OCI-LY7 (cell line): ENCODE measurements around the gene ART1. TPM values are rescaled to one million over a fixed set of nuclear protein-coding genes. Genes with fewer than 3 reads are reported as not detected.

Experiments
- BruUV-seq: library from RNA; stranded (reverse); fragments of 400-500 nt; replicated peaks from 2 replicates; lab custom pipeline; 2021; lab: Mats Ljungman, UMichigan
- CTCF ChIA-PET: fragments of 300-600 bp; sonication (Branson Sonifier 250); formaldehyde crosslinking; loops from one replicate; lab custom pipeline; 2022; ENCODE audit warnings: antibody characterized with exemption; ENCODE audit not compliant: unreplicated experiment; lab: Charles Lee
- POLR2A ChIA-PET: fragments of 300-600 bp; sonication (Branson Sonifier 250); formaldehyde crosslinking; loops from one replicate; lab custom pipeline; 2022; ENCODE audit warnings: antibody characterized with exemption; lab: Charles Lee
- DNase-seq: peaks from one replicate; pipeline ENCODE4 v3.0.0-alpha.2; 2015; ENCODE audit warnings: low spot score
- H2AFZ ChIP-seq: fragments of 200-600 bp; sonication (generic), shearing (Covaris generic); 2 replicates; pipeline ENCODE4 v1.6.1; 2014; ENCODE audit warnings: mild to moderate bottlenecking, antibody characterized with exemption, low read length, moderate library complexity
- H3K27ac ChIP-seq: fragments of 200-600 bp; sonication (generic); 2 replicates; pipeline ENCODE4 v1.5.1; 2014; ENCODE audit warnings: mixed run types, low read depth, mild to moderate bottlenecking, moderate library complexity, low read length, inconsistent platforms; ENCODE audit not compliant: poor library complexity, severe bottlenecking
- H3K36me3 ChIP-seq: fragments of 200-600 bp; sonication (generic); 2 replicates; pipeline ENCODE4 v1.6.1; 2014; ENCODE audit warnings: mild to moderate bottlenecking, antibody characterized with exemption, low read length, moderate library complexity, mixed read lengths; ENCODE audit not compliant: insufficient read depth
- H3K4me1 ChIP-seq: fragments of 200-600 bp; sonication (generic); 2 replicates; pipeline ENCODE4 v1.5.1; 2014; ENCODE audit warnings: mild to moderate bottlenecking, low read length; ENCODE audit not compliant: insufficient read depth, poor library complexity, severe bottlenecking
- H3K4me2 ChIP-seq: fragments of 200-600 bp; sonication (generic); 2 replicates; pipeline ENCODE4 v1.6.1; 2014; ENCODE audit warnings: mild to moderate bottlenecking, low read length
- H3K4me3 ChIP-seq: fragments of 200-600 bp; sonication (generic); 2 replicates; pipeline ENCODE4 v1.5.1; 2014; ENCODE audit warnings: mild to moderate bottlenecking, low read depth, low read length; ENCODE audit not compliant: poor library complexity, severe bottlenecking
- H3K79me2 ChIP-seq: fragments of 200-600 bp; sonication (generic); 2 replicates; pipeline ENCODE4 v1.6.1; 2016; ENCODE audit warnings: low read depth, mild to moderate bottlenecking, low read length, moderate library complexity, mixed read lengths; ENCODE audit not compliant: insufficient read depth
- H3K9me2 ChIP-seq: fragments of 200-600 bp; sonication (generic); 2 replicates; pipeline ENCODE4 v1.6.1; 2016; ENCODE audit warnings: mild to moderate bottlenecking, low read length, mixed read lengths; ENCODE audit not compliant: insufficient read depth
- H3K9me3 ChIP-seq: fragments of 200-600 bp; sonication (generic); 2 replicates; pipeline ENCODE4 v1.6.1; 2014; ENCODE audit warnings: mild to moderate bottlenecking, mixed run types, low read length, mixed read lengths
- H4K20me1 ChIP-seq: fragments of 200-600 bp; sonication (generic); 2 replicates; pipeline ENCODE4 v1.6.1; 2014; ENCODE audit warnings: mild to moderate bottlenecking, antibody characterized with exemption, low read length, moderate library complexity, mixed read lengths; ENCODE audit not compliant: insufficient read depth
- EZH2phosphoT487 ChIP-seq: fragments of 200-600 bp; sonication (generic); IDR thresholded peaks from 2 replicates; pipeline ENCODE4 v1.6.1; 2018; ENCODE audit warnings: low read depth, borderline replicate concordance, mild to moderate bottlenecking, mixed run types, antibody characterized with exemption, low read length, moderate library complexity, mixed read lengths
- intact Hi-C: fragments of 100-400 bp; cut with micrococcal nuclease; formaldehyde crosslinking; loops from one replicate; pipeline ENCODE4 v1.10.0; 2022; ENCODE audit not compliant: unreplicated experiment
- total RNA-seq, 2 experiments: library from RNA; depleted of rRNA in 1 of 2; stranded (reverse); fragments of >200 nt in 1 of 2; shearing (Covaris generic) in 1 of 2; gene quantifications; 2 replicates each; pipeline ENCODE4 v1.2.3, GENCODE V29; 2014 to 2022
- TF ChIP-seq, protein P1 (sequence below): fragments of 200-600 bp; sonication (generic); conservative IDR thresholded peaks from 2 replicates; pipeline ENCODE4 v1.5.1; 2014; ENCODE audit warnings: mild to moderate bottlenecking, antibody characterized with exemption, low read length, moderate library complexity, mixed read lengths

Gene ART1
- total RNA-seq, 2 experiments from 2014 or later = not detected

DNA sequence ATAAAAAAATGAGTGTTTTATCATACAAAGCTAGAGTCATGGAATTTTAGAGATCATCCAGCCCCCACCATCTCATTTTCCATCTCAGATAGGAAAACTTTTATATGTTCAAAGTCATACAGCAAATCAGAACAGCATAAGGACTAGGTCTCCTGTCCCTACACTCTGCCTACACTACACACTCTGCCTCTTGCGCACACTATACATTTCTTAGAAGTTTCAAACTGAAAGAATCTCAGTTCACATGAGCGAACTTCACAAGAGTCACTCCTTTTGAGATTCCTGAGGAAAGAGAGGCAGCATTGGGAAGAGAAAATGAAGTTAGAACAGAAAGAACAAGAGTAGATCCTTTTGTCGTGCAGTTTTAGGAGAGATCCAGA is 39.7 kb upstream of the ART1 start:
- intact Hi-C loops = loop anchor here (10.0 kb wide), 1 partner anchor 150 kb away; no protein-coding TSS in a partner anchor
- Histone ChIP-seq H3K4me2 (no peak overlapping the region), H4K20me1 (no peaks in the 10 kb centered on the region), H3K79me2 (no peaks in the 10 kb centered on the region), H2AFZ (no peak overlapping the region), H3K4me1 (no peaks in the 10 kb centered on the region), H3K9me3 (no peaks in the 10 kb centered on the region), H3K27ac (no peak overlapping the region), H3K36me3 (no peaks in the 10 kb centered on the region), H3K4me3 (no peak overlapping the region), H3K9me2 (no peaks in the 10 kb centered on the region)
- CTCF ChIA-PET = no interaction called here
- TF ChIP-seq EZH2phosphoT487 = no peak
- TF ChIP-seq, protein P1, sequence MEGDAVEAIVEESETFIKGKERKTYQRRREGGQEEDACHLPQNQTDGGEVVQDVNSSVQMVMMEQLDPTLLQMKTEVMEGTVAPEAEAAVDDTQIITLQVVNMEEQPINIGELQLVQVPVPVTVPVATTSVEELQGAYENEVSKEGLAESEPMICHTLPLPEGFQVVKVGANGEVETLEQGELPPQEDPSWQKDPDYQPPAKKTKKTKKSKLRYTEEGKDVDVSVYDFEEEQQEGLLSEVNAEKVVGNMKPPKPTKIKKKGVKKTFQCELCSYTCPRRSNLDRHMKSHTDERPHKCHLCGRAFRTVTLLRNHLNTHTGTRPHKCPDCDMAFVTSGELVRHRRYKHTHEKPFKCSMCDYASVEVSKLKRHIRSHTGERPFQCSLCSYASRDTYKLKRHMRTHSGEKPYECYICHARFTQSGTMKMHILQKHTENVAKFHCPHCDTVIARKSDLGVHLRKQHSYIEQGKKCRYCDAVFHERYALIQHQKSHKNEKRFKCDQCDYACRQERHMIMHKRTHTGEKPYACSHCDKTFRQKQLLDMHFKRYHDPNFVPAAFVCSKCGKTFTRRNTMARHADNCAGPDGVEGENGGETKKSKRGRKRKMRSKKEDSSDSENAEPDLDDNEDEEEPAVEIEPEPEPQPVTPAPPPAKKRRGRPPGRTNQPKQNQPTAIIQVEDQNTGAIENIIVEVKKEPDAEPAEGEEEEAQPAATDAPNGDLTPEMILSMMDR = no peak
- no peak for DNase-seq
- no TSS peak for BruUV-seq
- POLR2A ChIA-PET = no interaction called here

DNA sequence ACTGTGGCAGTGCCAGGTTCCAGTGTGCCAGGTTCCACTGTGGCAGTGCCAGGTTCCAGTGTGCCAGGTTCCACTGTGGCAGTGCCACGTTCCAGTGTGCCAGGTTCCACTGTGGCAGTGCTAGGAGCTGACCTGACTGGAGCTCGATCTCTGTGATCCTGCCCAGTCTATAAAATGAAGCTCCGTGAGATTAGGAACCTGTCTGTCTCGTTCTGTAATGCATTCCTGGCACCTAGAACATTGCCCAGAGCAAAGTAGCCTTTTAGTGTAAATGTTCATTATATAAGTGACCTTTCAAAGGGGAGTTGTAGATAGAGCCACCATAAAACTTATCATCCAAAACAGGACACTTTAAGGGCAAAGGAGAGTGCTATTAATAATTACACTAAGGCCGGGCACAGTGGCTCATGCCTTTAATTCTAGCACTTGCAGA is 39.1 kb upstream of the ART1 start:
- Histone ChIP-seq H3K9me3 (no peaks in the 10 kb centered on the region), H3K4me2 (no peak overlapping the region), H3K4me1 (no peaks in the 10 kb centered on the region), H4K20me1 (no peaks in the 10 kb centered on the region), H3K9me2 (no peaks in the 10 kb centered on the region), H2AFZ (no peak overlapping the region), H3K36me3 (no peaks in the 10 kb centered on the region), H3K4me3 (no peak overlapping the region), H3K79me2 (no peaks in the 10 kb centered on the region), H3K27ac (no peak overlapping the region)
- ChIA-PET POLR2A (no interaction called here), CTCF (no interaction called here)
- TF ChIP-seq EZH2phosphoT487 = no peak
- TF ChIP-seq, protein P1 = no peak
- no peak for DNase-seq
- no TSS peak for BruUV-seq
- intact Hi-C loops = loop anchor here (10.0 kb wide), 1 partner anchor 151 kb away; no protein-coding TSS in a partner anchor

DNA sequence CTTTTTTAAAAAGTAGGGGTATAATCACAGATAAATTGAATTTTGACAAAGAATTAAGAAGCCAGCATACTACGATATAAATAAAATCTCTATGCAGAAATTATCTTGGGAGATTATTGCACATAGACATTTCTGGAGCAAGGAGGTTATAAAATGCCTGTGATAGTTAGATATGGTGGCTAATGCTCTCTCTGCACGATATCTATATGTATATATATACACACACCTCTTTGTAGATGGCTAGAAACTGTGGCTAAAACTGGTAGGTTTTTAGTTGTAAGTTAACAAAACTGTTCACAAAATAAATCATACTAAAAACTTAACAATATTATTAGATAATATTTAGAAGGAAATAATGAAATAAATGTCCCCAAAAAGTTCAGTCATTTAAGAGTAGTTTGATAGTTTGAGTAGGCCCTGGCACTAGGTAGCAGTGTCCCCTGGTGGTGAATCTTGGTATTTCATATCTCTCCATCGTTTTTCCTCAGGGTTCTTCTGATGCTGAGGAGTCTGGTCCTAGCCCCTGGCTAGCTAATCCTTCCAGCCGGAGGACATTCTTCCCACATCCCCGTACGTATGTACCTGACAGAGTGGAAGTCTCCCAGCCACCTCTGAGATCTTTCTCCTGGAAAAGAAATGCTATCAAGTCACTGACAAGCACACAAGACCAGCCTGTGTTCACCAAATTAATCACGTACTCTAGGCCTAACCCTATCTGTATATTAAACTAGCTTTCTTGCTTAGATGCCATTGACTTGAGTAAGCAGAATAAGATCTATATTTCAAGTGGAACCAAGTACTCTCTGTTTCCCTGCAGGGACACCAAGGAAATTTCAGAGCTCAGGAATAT is 35.3 kb upstream of the ART1 start:
- Histone ChIP-seq H2AFZ (no peak overlapping the region), H3K79me2 (no peaks in the 10 kb centered on the region), H3K9me3 (no peaks in the 10 kb centered on the region), H3K4me1 (no peaks in the 10 kb centered on the region), H3K4me3 (no peak overlapping the region), H4K20me1 (no peaks in the 10 kb centered on the region), H3K36me3 (no peaks in the 10 kb centered on the region), H3K27ac (no peak overlapping the region), H3K9me2 (no peaks in the 10 kb centered on the region), H3K4me2 (no peak overlapping the region)
- BruUV-seq = no TSS peak
- CTCF ChIA-PET = no interaction called here
- intact Hi-C loops = loop anchor here (10.0 kb wide), 1 partner anchor 155 kb away; no protein-coding TSS in a partner anchor
- peak; percentile 51 for DNase-seq
- POLR2A ChIA-PET = no interaction called here
- TF ChIP-seq EZH2phosphoT487 = no peak
- TF ChIP-seq, protein P1 = peak; percentile 92
